ENCODE data around the gene CEACAM18.
A peak's percentile ranks its signal among the peaks of the same experiment; 100 is the strongest.

CEACAM18 gene

GRCh38 chr19:51514866-51515481, 36.6 kb downstream of the CEACAM18 start:
- no peak overlapping the region for H3K27ac Mint-ChIP-seq
- peaks cover 4% of the 10 kb centered on the region for H3K9me3 Mint-ChIP-seq
- DNase-seq (ENCODE audit: low spot score) = peak; percentile 26
- H3K4me3 Mint-ChIP-seq = no peak overlapping the region
- H3K27me3 Mint-ChIP-seq (ENCODE audit: low read depth) = peaks cover 2% of the 10 kb centered on the region
- H3K4me1 Mint-ChIP-seq (ENCODE audit: low read depth) = peaks cover 7% of the 10 kb centered on the region
- no peaks in the 10 kb centered on the region for H3K36me3 Mint-ChIP-seq (ENCODE audit: low read depth)

- Mint-ChIP-seq H3K27ac (no peak overlapping the region), H3K4me3 (no peak overlapping the region), H3K27me3 (ENCODE audit: low read depth) (peaks cover 20% of the 10 kb centered on the region), H3K36me3 (ENCODE audit: low read depth) (no peaks in the 10 kb centered on the region), H3K9me3 (peaks cover 4% of the 10 kb centered on the region), H3K4me1 (ENCODE audit: low read depth) (peaks cover 5% of the 10 kb centered on the region)
- no peak for DNase-seq (ENCODE audit: low spot score)
These were observed 42.4 kb downstream of the CEACAM18 start for GRCh38 chr19:51520728-51521127.

- no peak overlapping the region for H3K27ac Mint-ChIP-seq
- H3K4me3 Mint-ChIP-seq = no peak overlapping the region
- peaks cover 22% of the 10 kb centered on the region for H3K27me3 Mint-ChIP-seq (ENCODE audit: low read depth)
- H3K9me3 Mint-ChIP-seq = peaks cover 4% of the 10 kb centered on the region
- DNase-seq (ENCODE audit: low spot score) = no peak
- H3K4me1 Mint-ChIP-seq (ENCODE audit: low read depth) = peaks cover 5% of the 10 kb centered on the region
- H3K36me3 Mint-ChIP-seq (ENCODE audit: low read depth) = no peaks in the 10 kb centered on the region
These were observed 43.0 kb downstream of the CEACAM18 start for GRCh38 chr19:51521357-51521756.

- peaks cover 5% of the 10 kb centered on the region for H3K4me1 Mint-ChIP-seq (ENCODE audit: low read depth)
- peaks cover 4% of the 10 kb centered on the region for H3K9me3 Mint-ChIP-seq
- H3K36me3 Mint-ChIP-seq (ENCODE audit: low read depth) = no peaks in the 10 kb centered on the region
- no peak for DNase-seq (ENCODE audit: low spot score)
- no peak overlapping the region for H3K4me3 Mint-ChIP-seq
- H3K27me3 Mint-ChIP-seq (ENCODE audit: low read depth) = peaks cover 27% of the 10 kb centered on the region
- no peak overlapping the region for H3K27ac Mint-ChIP-seq
These were observed 43.4 kb downstream of the CEACAM18 start for GRCh38 chr19:51521781-51522180.

GRCh38 chr19:51524666-51525264, 46.4 kb downstream of the CEACAM18 start:
- Mint-ChIP-seq H3K36me3 (ENCODE audit: low read depth) (no peaks in the 10 kb centered on the region), H3K4me1 (ENCODE audit: low read depth) (peaks cover 5% of the 10 kb centered on the region), H3K27ac (no peak overlapping the region), H3K9me3 (no peaks in the 10 kb centered on the region), H3K27me3 (ENCODE audit: low read depth) (peaks cover 40% of the 10 kb centered on the region), H3K4me3 (no peak overlapping the region)
- no peak for DNase-seq (ENCODE audit: low spot score)

GRCh38 chr19:51525651-51526050, 47.3 kb downstream of the CEACAM18 start:
- DNase-seq (ENCODE audit: low spot score) = no peak
- H3K9me3 Mint-ChIP-seq = no peaks in the 10 kb centered on the region
- no peak overlapping the region for H3K4me3 Mint-ChIP-seq
- no peak overlapping the region for H3K27ac Mint-ChIP-seq
- no peaks in the 10 kb centered on the region for H3K36me3 Mint-ChIP-seq (ENCODE audit: low read depth)
- H3K27me3 Mint-ChIP-seq (ENCODE audit: low read depth) = peaks cover 40% of the 10 kb centered on the region
- H3K4me1 Mint-ChIP-seq (ENCODE audit: low read depth) = peaks cover 5% of the 10 kb centered on the region

- Mint-ChIP-seq H3K36me3 (ENCODE audit: low read depth) (no peaks in the 10 kb centered on the region), H3K4me3 (no peak overlapping the region), H3K27ac (no peak overlapping the region), H3K4me1 (ENCODE audit: low read depth) (peaks cover 12% of the 10 kb centered on the region), H3K9me3 (no peaks in the 10 kb centered on the region), H3K27me3 (ENCODE audit: low read depth) (peaks cover 49% of the 10 kb centered on the region)
- peak; percentile 0 for DNase-seq (ENCODE audit: low spot score)
These were observed 51.0 kb downstream of the CEACAM18 start for GRCh38 chr19:51529301-51529700.

GRCh38 chr19:51530616-51531015, 52.3 kb downstream of the CEACAM18 start:
- Mint-ChIP-seq H3K9me3 (no peaks in the 10 kb centered on the region), H3K36me3 (ENCODE audit: low read depth) (no peaks in the 10 kb centered on the region), H3K4me1 (ENCODE audit: low read depth) (peaks cover 12% of the 10 kb centered on the region), H3K4me3 (no peak overlapping the region), H3K27me3 (ENCODE audit: low read depth) (peaks cover 62% of the 10 kb centered on the region), H3K27ac (no peak overlapping the region)
- no peak for DNase-seq (ENCODE audit: low spot score)

GRCh38 chr19:51531349-51532315, 53.3 kb downstream of the CEACAM18 start, which contains the start of gene SIGLEC6:
TSS of gene SIGLEC6 (minus strand) at chr19:51531670. CDS start at chr19:51531648, 22 bp downstream.
- Mint-ChIP-seq H3K27me3 (ENCODE audit: low read depth) (peaks cover 67% of the 10 kb centered on the region), H3K4me1 (ENCODE audit: low read depth) (peaks cover 12% of the 10 kb centered on the region), H3K27ac (no peak within 1 kb of the TSS), H3K9me3 (no peaks in the 10 kb centered on the region), H3K36me3 (ENCODE audit: low read depth) (no peaks in the 10 kb centered on the region), H3K4me3 (peak within 1 kb of the TSS; percentile 48)
- peak; percentile 45 for DNase-seq (ENCODE audit: low spot score)

GRCh38 chr19:51535535-51535934, 57.2 kb downstream of the CEACAM18 start:
- Mint-ChIP-seq H3K4me3 (no peak overlapping the region), H3K27ac (no peak overlapping the region), H3K4me1 (ENCODE audit: low read depth) (peaks cover 12% of the 10 kb centered on the region), H3K27me3 (ENCODE audit: low read depth) (peaks cover 73% of the 10 kb centered on the region), H3K9me3 (no peaks in the 10 kb centered on the region), H3K36me3 (ENCODE audit: low read depth) (no peaks in the 10 kb centered on the region)
- DNase-seq (ENCODE audit: low spot score) = no peak

GRCh38 chr19:51539821-51540366, 61.6 kb downstream of the CEACAM18 start:
- peaks cover 8% of the 10 kb centered on the region for H3K4me1 Mint-ChIP-seq (ENCODE audit: low read depth)
- H3K27me3 Mint-ChIP-seq (ENCODE audit: low read depth) = peaks cover 52% of the 10 kb centered on the region
- H3K9me3 Mint-ChIP-seq = no peaks in the 10 kb centered on the region
- H3K27ac Mint-ChIP-seq = no peak overlapping the region
- H3K4me3 Mint-ChIP-seq = no peak overlapping the region
- H3K36me3 Mint-ChIP-seq (ENCODE audit: low read depth) = no peaks in the 10 kb centered on the region
- no peak for DNase-seq (ENCODE audit: low spot score)
